GM12878 (cell line): ENCODE data around the gene A4GNT. TPM values are rescaled to one million over a fixed set of nuclear protein-coding genes. Genes with fewer than 3 reads are reported as not detected.

Experiments
- ATAC-seq: fragments of 200-7000 bp; cut with Tn5 transposase; 3 replicates; pipeline ENCODE4 v1.9.1; 2020; ENCODE audit warnings: mild to moderate bottlenecking, moderate library complexity
- BruUV-seq: library from RNA; stranded (reverse); fragments of 400-500 nt; replicated peaks from 2 replicates; lab custom pipeline; 2021; lab: Mats Ljungman, UMichigan
- CTCF ChIA-PET: fragments of 300-600 bp; sonication (Branson Sonifier 250); formaldehyde crosslinking; extraction: SDS; loops from one replicate; lab custom pipeline; 2021; ENCODE audit warnings: inconsistent platforms; lab: Yijun Ruan, JAX
- POLR2A ChIA-PET: fragments of 350-600 bp; formaldehyde crosslinking; extraction: SDS; loops from one replicate; lab custom pipeline; 2021; ENCODE audit warnings: inconsistent platforms; lab: Charles Lee
- RAD21 ChIA-PET: fragments of 300-600 bp; sonication (Branson Sonifier 250); formaldehyde crosslinking; loops from one replicate; lab custom pipeline; 2023; ENCODE audit warnings: antibody characterized with exemption; ENCODE audit not compliant: unreplicated experiment; lab: Charles Lee
- SMC1A ChIA-PET: fragments of 300-600 bp; sonication (Branson Sonifier 250); formaldehyde crosslinking; loops from one replicate; lab custom pipeline; 2023; ENCODE audit not compliant: unreplicated experiment, uncharacterized antibody; lab: Charles Lee
- DNase-seq: peaks from one replicate; pipeline ENCODE4 v3.0.0-alpha.2; 2011; ENCODE audit warnings: low read depth, low spot score
- FAIRE-seq: peaks from 3 replicates; lab custom pipeline; 2011; peaks lifted over from hg19 to GRCh38; lab: Jason Lieb, UNC
- H2AFZ ChIP-seq: 2 replicates; pipeline ENCODE4 v1.6.0; 2011; ENCODE audit warnings: low read depth, low read length, control low read depth; ENCODE audit not compliant: control insufficient read depth
- H3K27ac ChIP-seq: 2 replicates; pipeline ENCODE4 v1.5.1; 2011; ENCODE audit warnings: control low read depth; ENCODE audit not compliant: control insufficient read depth, insufficient read depth
- H3K27me3 ChIP-seq, 2 experiments: replicated peaks in 1 of 2; 2 replicates each; pipeline versions ENCODE4 v1.6.0 to v1.6.1; 2011; ENCODE audit warnings: low read length in 1 of 2; ENCODE audit not compliant: control insufficient read depth in 2 of 2, insufficient read depth in 2 of 2
- H3K36me3 ChIP-seq, 2 experiments: 2 replicates each; pipeline ENCODE4 v1.5.1; 2011; ENCODE audit warnings: low read length in 1 of 2; ENCODE audit not compliant: control insufficient read depth in 2 of 2, insufficient read depth in 2 of 2
- H3K4me1 ChIP-seq: 2 replicates; pipeline ENCODE4 v1.6.1; 2011; ENCODE audit warnings: mild to moderate bottlenecking, low read length, moderate library complexity, mixed read lengths; ENCODE audit not compliant: control insufficient read depth, insufficient read depth
- H3K4me2 ChIP-seq: 2 replicates; pipeline ENCODE4 v1.6.0; 2011; ENCODE audit warnings: control low read depth; ENCODE audit not compliant: control insufficient read depth, insufficient read depth
- H3K4me3 ChIP-seq: fragments of 200-600 bp; sonication (generic); 2 replicates; pipeline ENCODE4 v1.5.1; 2016
- H3K79me2 ChIP-seq: 2 replicates; pipeline ENCODE4 v1.6.0; 2011; ENCODE audit warnings: low read length; ENCODE audit not compliant: control insufficient read depth, insufficient read depth
- H3K9ac ChIP-seq: 2 replicates; pipeline ENCODE4 v1.8.0; 2011; ENCODE audit warnings: low read length, control low read depth, mixed read lengths; ENCODE audit not compliant: control insufficient read depth, insufficient read depth
- H3K9me3 ChIP-seq: replicated peaks from 3 replicates; pipeline ENCODE4 v1.5.1; 2011; ENCODE audit warnings: mild to moderate bottlenecking, low read length; ENCODE audit not compliant: control insufficient read depth, insufficient read depth
- H4K20me1 ChIP-seq: 2 replicates; pipeline ENCODE4 v1.6.0; 2011; ENCODE audit not compliant: control insufficient read depth, insufficient read depth
- DPF2 ChIP-seq: fragments of 450-650 bp; IDR thresholded peaks from 2 replicates; pipeline ENCODE4 v1.6.1; 2017; ENCODE audit warnings: mild to moderate bottlenecking
- MEF2B ChIP-seq: fragments of 450-650 bp; IDR thresholded peaks from 2 replicates; pipeline ENCODE4 v1.6.1; 2018; ENCODE audit warnings: mild to moderate bottlenecking, moderate library complexity; ENCODE audit not compliant: partially characterized antibody, poor library complexity, severe bottlenecking
- POLR2A ChIP-seq: IDR thresholded peaks from 2 replicates; pipeline ENCODE4 v1.6.1; 2011; ENCODE audit warnings: low read depth, mild to moderate bottlenecking, low read length
- in situ Hi-C: fragments of 300-500 bp; cut with MboI; formaldehyde crosslinking; loops from 9 replicates; pipeline ENCODE4 v1.14.3; 2018; ENCODE audit warnings: mixed read lengths
- intact Hi-C: fragments of 100-400 bp; cut with micrococcal nuclease; formaldehyde crosslinking; loops from one replicate; pipeline ENCODE4 v1.14.2; 2022; ENCODE audit not compliant: unreplicated experiment
- polyA plus RNA-seq, 11 experiments: library from polyadenylated mRNA; depleted of rRNA in 4 of 11; unstranded in 6 of 11; stranded (reverse) in 5 of 11; fragments of >200 nt; fragmentation: Nextera tagmentation in 4 of 11; fragmentation: Illumina TruSeq in 1 of 11; extraction: Ambion mirVana in 4 of 11; extraction: Trizol in 1 of 11; gene quantifications; 1 replicate in 1 of 11; 2 replicates in 10 of 11; pipeline versions ENCODE4 v1.2.1 to v1.2.3, GENCODE V29; 2011 to 2016; ENCODE audit warnings: inconsistent platforms in 2 of 11, missing spikeins in 2 of 11, low read depth in 1 of 11
- total RNA-seq, 4 experiments: library from RNA; depleted of rRNA in 3 of 4; stranded (reverse); fragments of >200 nt in 3 of 4; fragmentation: Illumina TruSeq in 1 of 4; extraction: Trizol in 1 of 4; gene quantifications; 2 replicates each; pipeline versions ENCODE4 v1.2.1 to v1.2.3, GENCODE V29; 2013 to 2021
- TF ChIP-seq, protein P1 (sequence below): IDR thresholded peaks from 2 replicates; pipeline ENCODE4 v1.6.1; 2011; ENCODE audit warnings: borderline replicate concordance, low read depth, mild to moderate bottlenecking, moderate library complexity, low read length; ENCODE audit not compliant: insufficient read depth, poor library complexity, severe bottlenecking
- TF ChIP-seq, protein P2 (sequence below): fragments of 450-650 bp; IDR thresholded peaks from 2 replicates; pipeline ENCODE4 v1.6.1; 2017; ENCODE audit warnings: mild to moderate bottlenecking, moderate library complexity
- TF ChIP-seq, protein P3 (sequence below): fragments of 450-650 bp; IDR thresholded peaks from 2 replicates; pipeline ENCODE4 v1.6.1; 2017; ENCODE audit warnings: mild to moderate bottlenecking
- TF ChIP-seq, protein P4 (sequence below): IDR thresholded peaks from 2 replicates; pipeline ENCODE4 v1.6.1; 2012; ENCODE audit warnings: improper control_type of control experiment, low read depth, low read length; ENCODE audit not compliant: insufficient replicate concordance

A4GNT gene
- total and polyA plus RNA-seq, 10 of the 15 experiments (the other 5 are each of a cell fraction or from before 2014, with no cell fraction given): not detected

DNA sequence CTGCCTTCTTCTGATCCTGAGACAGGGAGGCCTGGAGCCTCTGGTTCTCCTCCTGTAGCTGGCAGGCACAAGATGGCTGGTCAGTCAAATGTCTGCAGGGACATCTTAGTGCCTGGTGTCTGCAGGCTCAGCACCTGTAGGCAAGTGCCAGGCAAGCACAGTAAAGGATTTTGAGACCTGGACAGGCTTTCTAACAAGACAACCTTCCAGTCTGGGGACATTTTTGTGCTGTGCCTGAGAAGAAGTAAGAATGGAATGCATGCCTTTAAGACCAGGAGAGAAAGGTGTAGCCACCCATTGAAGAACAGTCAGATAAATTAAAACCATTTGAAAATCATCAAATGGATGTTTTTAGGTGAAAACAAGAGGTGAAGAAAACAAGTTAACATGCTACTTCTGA is 48.0 kb downstream of the A4GNT start:
- ChIA-PET CTCF (interaction anchor here (1.3 kb wide), 1 partner anchor 34 kb away, joined by 4 read pairs; no protein-coding TSS in a partner anchor), POLR2A (no interaction called here), SMC1A (no interaction called here), RAD21 (no interaction called here)
- Histone ChIP-seq H3K79me2 (no peaks in the 10 kb centered on the region), H4K20me1 (no peaks in the 10 kb centered on the region), H3K9ac (no peak overlapping the region), H3K9me3 (no peaks in the 10 kb centered on the region), H3K4me1 (peaks cover 8% of the 10 kb centered on the region), H3K27ac (no peak overlapping the region), H3K4me3 (no peak overlapping the region), H3K4me2 (no peak overlapping the region), H3K36me3 (no peaks in the 10 kb centered on the region), H3K27me3 (peaks cover 0 to 2% of the 10 kb centered on the region in 2 experiments; a peak in 2 of 4 replicates), H2AFZ (no peak overlapping the region)
- in situ Hi-C loops: no loop called here
- BruUV-seq: no TSS peak
- DNase-seq (no peak), FAIRE-seq (no peak), ATAC-seq (no peak)
- intact Hi-C loops: no loop called here
- TF ChIP-seq POLR2A (no peak), MEF2B (no peak), DPF2 (no peak)
- TF ChIP-seq, protein P1, sequence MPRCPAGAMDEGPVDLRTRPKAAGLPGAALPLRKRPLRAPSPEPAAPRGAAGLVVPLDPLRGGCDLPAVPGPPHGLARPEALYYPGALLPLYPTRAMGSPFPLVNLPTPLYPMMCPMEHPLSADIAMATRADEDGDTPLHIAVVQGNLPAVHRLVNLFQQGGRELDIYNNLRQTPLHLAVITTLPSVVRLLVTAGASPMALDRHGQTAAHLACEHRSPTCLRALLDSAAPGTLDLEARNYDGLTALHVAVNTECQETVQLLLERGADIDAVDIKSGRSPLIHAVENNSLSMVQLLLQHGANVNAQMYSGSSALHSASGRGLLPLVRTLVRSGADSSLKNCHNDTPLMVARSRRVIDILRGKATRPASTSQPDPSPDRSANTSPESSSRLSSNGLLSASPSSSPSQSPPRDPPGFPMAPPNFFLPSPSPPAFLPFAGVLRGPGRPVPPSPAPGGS: no peak
- TF ChIP-seq, protein P2, sequence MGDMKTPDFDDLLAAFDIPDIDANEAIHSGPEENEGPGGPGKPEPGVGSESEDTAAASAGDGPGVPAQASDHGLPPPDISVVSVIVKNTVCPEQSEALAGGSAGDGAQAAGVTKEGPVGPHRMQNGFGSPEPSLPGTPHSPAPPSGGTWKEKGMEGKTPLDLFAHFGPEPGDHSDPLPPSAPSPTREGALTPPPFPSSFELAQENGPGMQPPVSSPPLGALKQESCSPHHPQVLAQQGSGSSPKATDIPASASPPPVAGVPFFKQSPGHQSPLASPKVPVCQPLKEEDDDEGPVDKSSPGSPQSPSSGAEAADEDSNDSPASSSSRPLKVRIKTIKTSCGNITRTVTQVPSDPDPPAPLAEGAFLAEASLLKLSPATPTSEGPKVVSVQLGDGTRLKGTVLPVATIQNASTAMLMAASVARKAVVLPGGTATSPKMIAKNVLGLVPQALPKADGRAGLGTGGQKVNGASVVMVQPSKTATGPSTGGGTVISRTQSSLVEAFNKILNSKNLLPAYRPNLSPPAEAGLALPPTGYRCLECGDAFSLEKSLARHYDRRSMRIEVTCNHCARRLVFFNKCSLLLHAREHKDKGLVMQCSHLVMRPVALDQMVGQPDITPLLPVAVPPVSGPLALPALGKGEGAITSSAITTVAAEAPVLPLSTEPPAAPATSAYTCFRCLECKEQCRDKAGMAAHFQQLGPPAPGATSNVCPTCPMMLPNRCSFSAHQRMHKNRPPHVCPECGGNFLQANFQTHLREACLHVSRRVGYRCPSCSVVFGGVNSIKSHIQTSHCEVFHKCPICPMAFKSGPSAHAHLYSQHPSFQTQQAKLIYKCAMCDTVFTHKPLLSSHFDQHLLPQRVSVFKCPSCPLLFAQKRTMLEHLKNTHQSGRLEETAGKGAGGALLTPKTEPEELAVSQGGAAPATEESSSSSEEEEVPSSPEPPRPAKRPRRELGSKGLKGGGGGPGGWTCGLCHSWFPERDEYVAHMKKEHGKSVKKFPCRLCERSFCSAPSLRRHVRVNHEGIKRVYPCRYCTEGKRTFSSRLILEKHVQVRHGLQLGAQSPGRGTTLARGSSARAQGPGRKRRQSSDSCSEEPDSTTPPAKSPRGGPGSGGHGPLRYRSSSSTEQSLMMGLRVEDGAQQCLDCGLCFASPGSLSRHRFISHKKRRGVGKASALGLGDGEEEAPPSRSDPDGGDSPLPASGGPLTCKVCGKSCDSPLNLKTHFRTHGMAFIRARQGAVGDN: no peak
- TF ChIP-seq, protein P3, sequence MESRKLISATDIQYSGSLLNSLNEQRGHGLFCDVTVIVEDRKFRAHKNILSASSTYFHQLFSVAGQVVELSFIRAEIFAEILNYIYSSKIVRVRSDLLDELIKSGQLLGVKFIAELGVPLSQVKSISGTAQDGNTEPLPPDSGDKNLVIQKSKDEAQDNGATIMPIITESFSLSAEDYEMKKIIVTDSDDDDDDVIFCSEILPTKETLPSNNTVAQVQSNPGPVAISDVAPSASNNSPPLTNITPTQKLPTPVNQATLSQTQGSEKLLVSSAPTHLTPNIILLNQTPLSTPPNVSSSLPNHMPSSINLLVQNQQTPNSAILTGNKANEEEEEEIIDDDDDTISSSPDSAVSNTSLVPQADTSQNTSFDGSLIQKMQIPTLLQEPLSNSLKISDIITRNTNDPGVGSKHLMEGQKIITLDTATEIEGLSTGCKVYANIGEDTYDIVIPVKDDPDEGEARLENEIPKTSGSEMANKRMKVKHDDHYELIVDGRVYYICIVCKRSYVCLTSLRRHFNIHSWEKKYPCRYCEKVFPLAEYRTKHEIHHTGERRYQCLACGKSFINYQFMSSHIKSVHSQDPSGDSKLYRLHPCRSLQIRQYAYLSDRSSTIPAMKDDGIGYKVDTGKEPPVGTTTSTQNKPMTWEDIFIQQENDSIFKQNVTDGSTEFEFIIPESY: no peak
- TF ChIP-seq, protein P4, sequence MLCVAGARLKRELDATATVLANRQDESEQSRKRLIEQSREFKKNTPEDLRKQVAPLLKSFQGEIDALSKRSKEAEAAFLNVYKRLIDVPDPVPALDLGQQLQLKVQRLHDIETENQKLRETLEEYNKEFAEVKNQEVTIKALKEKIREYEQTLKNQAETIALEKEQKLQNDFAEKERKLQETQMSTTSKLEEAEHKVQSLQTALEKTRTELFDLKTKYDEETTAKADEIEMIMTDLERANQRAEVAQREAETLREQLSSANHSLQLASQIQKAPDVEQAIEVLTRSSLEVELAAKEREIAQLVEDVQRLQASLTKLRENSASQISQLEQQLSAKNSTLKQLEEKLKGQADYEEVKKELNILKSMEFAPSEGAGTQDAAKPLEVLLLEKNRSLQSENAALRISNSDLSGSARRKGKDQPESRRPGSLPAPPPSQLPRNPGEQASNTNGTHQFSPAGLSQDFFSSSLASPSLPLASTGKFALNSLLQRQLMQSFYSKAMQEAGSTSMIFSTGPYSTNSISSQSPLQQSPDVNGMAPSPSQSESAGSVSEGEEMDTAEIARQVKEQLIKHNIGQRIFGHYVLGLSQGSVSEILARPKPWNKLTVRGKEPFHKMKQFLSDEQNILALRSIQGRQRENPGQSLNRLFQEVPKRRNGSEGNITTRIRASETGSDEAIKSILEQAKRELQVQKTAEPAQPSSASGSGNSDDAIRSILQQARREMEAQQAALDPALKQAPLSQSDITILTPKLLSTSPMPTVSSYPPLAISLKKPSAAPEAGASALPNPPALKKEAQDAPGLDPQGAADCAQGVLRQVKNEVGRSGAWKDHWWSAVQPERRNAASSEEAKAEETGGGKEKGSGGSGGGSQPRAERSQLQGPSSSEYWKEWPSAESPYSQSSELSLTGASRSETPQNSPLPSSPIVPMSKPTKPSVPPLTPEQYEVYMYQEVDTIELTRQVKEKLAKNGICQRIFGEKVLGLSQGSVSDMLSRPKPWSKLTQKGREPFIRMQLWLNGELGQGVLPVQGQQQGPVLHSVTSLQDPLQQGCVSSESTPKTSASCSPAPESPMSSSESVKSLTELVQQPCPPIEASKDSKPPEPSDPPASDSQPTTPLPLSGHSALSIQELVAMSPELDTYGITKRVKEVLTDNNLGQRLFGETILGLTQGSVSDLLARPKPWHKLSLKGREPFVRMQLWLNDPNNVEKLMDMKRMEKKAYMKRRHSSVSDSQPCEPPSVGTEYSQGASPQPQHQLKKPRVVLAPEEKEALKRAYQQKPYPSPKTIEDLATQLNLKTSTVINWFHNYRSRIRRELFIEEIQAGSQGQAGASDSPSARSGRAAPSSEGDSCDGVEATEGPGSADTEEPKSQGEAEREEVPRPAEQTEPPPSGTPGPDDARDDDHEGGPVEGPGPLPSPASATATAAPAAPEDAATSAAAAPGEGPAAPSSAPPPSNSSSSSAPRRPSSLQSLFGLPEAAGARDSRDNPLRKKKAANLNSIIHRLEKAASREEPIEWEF: no peak
